Natural killer cell treated with Interleukin-12 subunit alpha and Interleukin-12 subunit beta and Interleukin-15 and Interleukin-18, amount 100 ng/mL, for 72 hours (primary cell): ENCODE data around the gene SOX6. TPM values are rescaled to one million over a fixed set of nuclear protein-coding genes. Genes with fewer than 3 reads are reported as not detected.

Experiments used
- ATAC-seq, 2 donors: fragments of 150-1000 bp; cut with Tn5 transposase in 1 of 2; sonication (Bioruptor Pico), chemical (Tn5 transposase) in 1 of 2; 2 replicates each; pipeline ENCODE4 v1.10.0; 2021
- DNase-seq: peaks from one replicate; pipeline ENCODE4 v3.0.0; 2022; ENCODE audit warnings: low spot score
- H3K27ac Mint-ChIP-seq, 2 donors: 1 replicate in 1 of 2; 2 replicates in 1 of 2; pipeline ENCODE4 v1.8.0; 2022; ENCODE audit warnings: mixed read lengths in 2 of 2, mild to moderate bottlenecking in 1 of 2, moderate library complexity in 1 of 2
- H3K27me3 Mint-ChIP-seq, 2 donors: 1 replicate in 1 of 2; 2 replicates in 1 of 2; pipeline ENCODE4 v1.8.0; 2022; ENCODE audit warnings: mixed read lengths in 2 of 2
- H3K36me3 Mint-ChIP-seq: one replicate; pipeline ENCODE4 v1.8.0; 2022; ENCODE audit warnings: mixed read lengths
- H3K4me1 Mint-ChIP-seq, 2 donors: 1 replicate in 1 of 2; 2 replicates in 1 of 2; pipeline ENCODE4 v1.8.0; 2022; ENCODE audit warnings: low read depth in 2 of 2, mixed read lengths in 2 of 2, mild to moderate bottlenecking in 1 of 2
- H3K4me3 Mint-ChIP-seq: one replicate; pipeline ENCODE4 v1.8.0; 2022; ENCODE audit warnings: mixed read lengths
- H3K9me3 Mint-ChIP-seq: 2 replicates; pipeline ENCODE4 v1.8.0; 2022; ENCODE audit warnings: mixed read lengths
- total RNA-seq, 2 donors: library from RNA; stranded (reverse); gene quantifications; one replicate each; pipeline ENCODE4 v1.2.3, GENCODE V29; 2022

Gene SOX6
- total RNA-seq, 2 donors from 2014 or later = not detected

DNA sequence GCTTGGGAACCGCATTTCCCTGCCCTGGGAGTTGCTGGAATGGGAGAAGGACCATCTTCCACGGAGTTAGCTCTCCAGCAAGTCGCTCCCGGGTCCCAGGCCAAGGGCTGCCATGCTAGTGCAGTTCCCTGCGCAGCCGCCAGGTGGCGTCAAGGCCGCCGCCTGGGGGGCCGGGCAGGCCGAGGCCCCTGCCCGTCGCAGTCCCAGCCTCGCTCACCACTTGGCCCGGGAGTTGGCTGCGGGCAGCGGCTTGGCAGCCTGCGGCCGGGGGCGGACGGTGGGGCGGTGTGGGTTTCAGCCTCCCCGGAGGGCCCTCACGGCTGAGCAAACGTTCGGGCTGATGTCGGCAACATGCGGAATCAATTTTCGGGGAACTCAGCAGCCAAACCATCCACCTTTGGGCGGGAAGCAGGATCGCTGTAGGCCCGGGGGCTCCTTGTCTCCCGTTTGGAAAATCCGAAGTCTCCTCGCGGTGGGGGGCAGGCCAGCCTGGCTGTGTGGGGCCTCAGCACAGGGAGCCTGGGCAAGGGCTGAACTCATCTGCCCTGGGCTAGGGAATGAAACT is 415.1 kb downstream of the SOX6 start:
- Mint-ChIP-seq H3K4me3 (no peak overlapping the region), H3K4me1 (no peaks in the 10 kb centered on the region), H3K36me3 (no peaks in the 10 kb centered on the region), H3K9me3 (peaks cover 6% of the 10 kb centered on the region), H3K27me3 (peaks cover 0 to 2% of the 10 kb centered on the region in 2 donors), H3K27ac (no peak overlapping the region)
- peak in 1 of 2 donors; percentile 25 for ATAC-seq
- no peak for DNase-seq

DNA sequence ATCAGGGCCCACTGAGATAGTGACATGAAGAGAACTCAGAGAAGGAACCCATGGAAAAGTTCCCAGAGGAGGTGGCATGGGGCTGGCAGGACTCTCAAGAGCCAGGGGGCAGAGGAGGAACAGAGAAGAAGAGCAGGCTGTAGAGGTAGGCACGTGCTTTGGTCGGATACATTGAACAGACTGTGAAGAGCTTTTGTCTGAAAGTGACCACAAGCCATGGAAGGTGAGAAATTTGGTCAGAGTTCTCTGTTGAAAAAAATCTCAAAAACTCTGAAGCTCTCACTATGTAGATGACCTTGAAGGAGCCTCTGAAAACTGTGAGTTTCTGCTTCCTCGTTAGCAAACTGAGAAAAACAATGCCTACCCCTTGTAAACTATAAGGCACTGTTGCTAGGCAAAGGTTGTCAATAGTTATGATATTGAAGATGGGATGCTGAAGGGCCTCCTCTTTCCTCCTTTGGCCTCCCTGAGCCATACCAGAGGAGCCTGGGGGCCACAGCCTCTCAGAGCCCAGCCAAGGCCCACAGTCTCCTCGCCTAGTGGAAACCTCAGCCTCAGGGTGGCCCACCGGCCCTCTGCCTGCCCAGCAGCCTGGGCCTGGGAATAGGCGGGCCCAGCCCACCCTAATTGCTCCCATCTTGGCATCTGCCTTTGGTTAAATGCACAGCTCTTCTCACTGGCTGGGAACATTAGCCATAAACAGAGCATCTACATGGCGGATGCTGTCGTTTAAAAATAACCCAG is 415.7 kb downstream of the SOX6 start:
- H3K36me3 Mint-ChIP-seq = no peaks in the 10 kb centered on the region
- no peak overlapping the region for H3K27ac Mint-ChIP-seq
- no peak for DNase-seq
- H3K4me1 Mint-ChIP-seq = no peaks in the 10 kb centered on the region
- H3K27me3 Mint-ChIP-seq = peaks cover 0 to 2% of the 10 kb centered on the region in 2 donors
- H3K9me3 Mint-ChIP-seq = peaks cover 6% of the 10 kb centered on the region
- no peak overlapping the region for H3K4me3 Mint-ChIP-seq
- no peak for ATAC-seq

DNA sequence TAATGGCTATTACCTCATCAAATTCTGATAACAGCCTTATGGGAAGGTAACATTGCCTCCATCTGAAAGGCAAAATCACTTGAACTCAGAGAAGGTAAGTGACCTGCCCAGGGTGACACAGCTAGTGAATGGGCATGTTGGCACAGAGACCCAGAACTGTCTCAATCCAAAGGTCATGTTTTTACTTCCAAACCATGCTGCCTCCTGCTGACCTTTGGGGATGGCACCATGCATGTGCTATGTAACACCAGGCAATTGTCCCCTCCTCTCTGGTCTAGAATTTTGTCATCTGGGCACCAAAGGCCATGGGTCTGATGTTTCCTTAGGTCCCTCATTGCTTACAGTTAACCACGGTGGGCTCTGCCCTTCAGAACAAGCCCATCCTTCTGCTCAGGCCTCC is 417.4 kb downstream of the SOX6 start:
- ATAC-seq = no peak
- no peak for DNase-seq
- H3K36me3 Mint-ChIP-seq = no peaks in the 10 kb centered on the region
- H3K27ac Mint-ChIP-seq = no peak overlapping the region
- peaks cover 0 to 2% of the 10 kb centered on the region in 2 donors for H3K27me3 Mint-ChIP-seq
- H3K4me1 Mint-ChIP-seq = no peaks in the 10 kb centered on the region
- H3K4me3 Mint-ChIP-seq = no peak overlapping the region
- H3K9me3 Mint-ChIP-seq = no peaks in the 10 kb centered on the region

DNA sequence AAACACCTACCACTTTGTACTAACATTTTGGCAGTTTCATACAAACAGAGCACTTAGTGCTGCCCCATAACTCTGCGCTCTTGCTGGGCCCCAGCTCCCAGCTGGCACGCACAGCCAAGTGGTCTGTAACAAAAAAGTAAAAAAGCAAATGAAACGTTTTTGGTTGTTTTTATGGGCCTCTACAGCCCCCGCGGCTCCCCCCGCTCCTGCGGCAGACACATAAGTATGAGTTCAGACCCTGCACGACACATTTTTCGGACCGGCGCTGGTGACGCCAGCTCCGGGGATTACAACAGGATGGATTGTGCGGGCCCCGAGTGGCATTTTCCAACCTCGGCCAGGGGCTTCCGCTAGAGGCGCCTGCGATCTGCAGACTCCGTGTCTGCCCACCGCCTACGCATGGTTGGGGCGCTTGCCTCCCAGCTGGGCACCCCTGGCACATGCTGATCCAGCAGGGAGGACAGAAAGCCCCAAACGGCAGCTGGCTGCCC is 418.2 kb downstream of the SOX6 start:
- H3K27ac Mint-ChIP-seq = no peak overlapping the region
- H3K9me3 Mint-ChIP-seq = peaks cover 2% of the 10 kb centered on the region
- no peaks in the 10 kb centered on the region for H3K36me3 Mint-ChIP-seq
- ATAC-seq (no peak), DNase-seq (no peak)
- peaks cover 0 to 2% of the 10 kb centered on the region in 2 donors for H3K27me3 Mint-ChIP-seq
- no peak overlapping the region for H3K4me3 Mint-ChIP-seq
- H3K4me1 Mint-ChIP-seq = no peaks in the 10 kb centered on the region

DNA sequence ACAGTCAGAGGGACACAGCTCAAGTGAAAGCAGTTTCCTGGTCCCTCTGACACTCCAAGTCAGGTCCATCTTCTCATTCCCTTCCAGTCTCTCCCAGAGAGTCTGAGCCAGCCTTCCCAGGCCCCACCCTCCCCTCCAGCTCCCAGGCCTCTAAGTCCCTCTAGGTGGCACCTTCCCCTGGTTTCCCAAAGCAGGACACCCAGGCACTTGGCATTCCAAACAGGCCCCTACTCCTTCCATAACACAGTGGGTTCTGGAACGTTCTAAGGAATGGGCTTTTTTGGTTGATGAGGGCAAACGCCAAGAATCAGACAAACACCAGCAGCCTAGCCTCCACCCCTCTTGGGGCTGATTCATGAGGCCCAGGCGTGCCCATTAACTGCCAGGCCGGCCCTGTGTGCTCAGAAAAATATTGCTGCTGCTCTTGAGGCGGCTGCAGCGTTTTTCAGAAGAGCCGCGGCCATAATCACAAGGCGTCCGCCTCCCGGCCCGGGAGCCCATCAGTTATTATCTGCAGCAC is 418.7 kb downstream of the SOX6 start:
- Mint-ChIP-seq H3K4me1 (no peaks in the 10 kb centered on the region), H3K9me3 (peaks cover 2% of the 10 kb centered on the region), H3K27me3 (peaks cover 0 to 2% of the 10 kb centered on the region in 2 donors), H3K4me3 (no peak overlapping the region), H3K27ac (no peak overlapping the region), H3K36me3 (no peaks in the 10 kb centered on the region)
- ATAC-seq = no peak
- no peak for DNase-seq

DNA sequence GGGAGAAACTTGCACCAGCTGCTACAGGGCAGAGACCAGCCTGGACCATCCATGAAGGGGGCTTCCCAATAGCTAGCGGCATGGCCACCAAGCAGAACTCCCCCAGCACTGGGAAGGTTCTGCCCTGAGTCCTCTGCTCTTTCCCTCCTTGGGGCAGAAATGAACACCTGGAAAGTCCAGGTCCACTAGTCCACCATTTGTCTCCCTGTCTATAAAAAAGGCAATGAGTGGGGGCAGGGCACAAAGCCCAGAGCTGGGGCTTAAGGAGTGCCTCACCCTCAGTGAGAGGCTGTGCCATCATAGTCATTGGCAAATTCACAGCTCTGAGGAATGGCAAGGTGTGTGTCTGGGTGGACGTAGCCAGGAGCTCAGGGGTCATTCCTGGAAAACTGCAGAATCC is 420.3 kb downstream of the SOX6 start:
- Mint-ChIP-seq H3K36me3 (no peaks in the 10 kb centered on the region), H3K27me3 (peaks cover 4 to 7% of the 10 kb centered on the region in 2 donors), H3K4me3 (no peak overlapping the region), H3K27ac (no peak overlapping the region), H3K9me3 (peaks cover 7% of the 10 kb centered on the region), H3K4me1 (no peaks in the 10 kb centered on the region)
- DNase-seq (no peak), ATAC-seq (peak in 1 of 2 donors; percentile 37)

DNA sequence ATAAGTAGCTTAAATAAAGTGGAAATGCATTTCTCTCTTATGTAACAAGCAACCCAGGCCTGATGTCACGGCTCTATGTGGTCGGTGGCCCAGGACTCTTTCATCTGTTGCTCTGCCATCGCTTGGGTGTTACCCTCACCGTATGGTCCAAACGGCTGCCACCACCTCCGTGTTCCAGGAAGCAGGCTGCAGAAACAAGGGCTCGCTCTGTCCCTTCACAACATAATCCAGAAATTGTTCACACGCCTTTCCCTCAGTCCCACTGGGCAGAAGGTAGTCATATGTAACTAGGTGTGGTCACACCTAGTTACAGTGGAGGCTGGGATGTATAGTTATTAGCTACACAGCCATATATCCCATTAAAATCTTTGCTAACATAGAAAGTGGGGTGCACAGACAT is 421.0 kb downstream of the SOX6 start:
- H3K4me3 Mint-ChIP-seq = no peak overlapping the region
- ATAC-seq = no peak
- no peaks in the 10 kb centered on the region for H3K36me3 Mint-ChIP-seq
- H3K4me1 Mint-ChIP-seq = no peaks in the 10 kb centered on the region
- H3K27ac Mint-ChIP-seq = no peak overlapping the region
- no peak for DNase-seq
- peaks cover 4 to 7% of the 10 kb centered on the region in 2 donors for H3K27me3 Mint-ChIP-seq
- peaks cover 7% of the 10 kb centered on the region for H3K9me3 Mint-ChIP-seq

DNA sequence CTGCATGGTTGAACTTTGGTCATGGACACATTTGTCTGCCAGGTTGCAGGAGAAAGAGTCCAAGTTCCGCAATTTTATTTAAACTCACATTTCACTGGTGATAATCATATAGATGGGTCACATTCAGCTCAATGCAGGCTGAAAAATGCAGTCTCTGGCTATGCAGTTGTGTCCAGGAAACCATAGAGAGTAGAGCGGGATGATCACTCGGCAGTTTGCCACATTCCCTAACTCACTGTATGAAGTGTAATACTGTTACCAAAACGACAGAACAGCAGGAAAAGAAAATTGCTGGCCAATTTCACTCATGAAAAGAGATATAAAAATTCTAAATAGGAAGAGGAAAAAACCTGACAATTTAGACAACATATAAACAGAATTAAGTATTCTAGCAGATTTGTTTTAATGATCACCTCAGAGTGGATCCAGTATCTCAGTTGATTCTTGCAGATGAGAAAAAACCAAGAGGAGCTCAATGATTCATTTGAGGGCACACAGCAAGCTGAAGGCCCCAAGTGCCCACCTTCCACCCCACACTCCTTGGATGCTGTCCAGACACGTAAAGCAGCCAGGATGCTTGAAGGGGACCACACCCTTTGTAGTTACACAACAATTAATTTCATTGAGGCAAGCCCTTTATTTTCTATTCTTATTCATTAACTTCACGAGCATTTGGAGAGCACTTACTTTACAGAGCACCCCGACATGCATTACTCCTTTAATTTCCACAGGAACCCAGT is 422.3 kb downstream of the SOX6 start:
- Mint-ChIP-seq H3K4me3 (no peak overlapping the region), H3K4me1 (no peaks in the 10 kb centered on the region), H3K36me3 (no peaks in the 10 kb centered on the region), H3K27me3 (peaks cover 4 to 7% of the 10 kb centered on the region in 2 donors), H3K9me3 (peaks cover 7% of the 10 kb centered on the region), H3K27ac (no peak overlapping the region)
- ATAC-seq (no peak), DNase-seq (no peak)

DNA sequence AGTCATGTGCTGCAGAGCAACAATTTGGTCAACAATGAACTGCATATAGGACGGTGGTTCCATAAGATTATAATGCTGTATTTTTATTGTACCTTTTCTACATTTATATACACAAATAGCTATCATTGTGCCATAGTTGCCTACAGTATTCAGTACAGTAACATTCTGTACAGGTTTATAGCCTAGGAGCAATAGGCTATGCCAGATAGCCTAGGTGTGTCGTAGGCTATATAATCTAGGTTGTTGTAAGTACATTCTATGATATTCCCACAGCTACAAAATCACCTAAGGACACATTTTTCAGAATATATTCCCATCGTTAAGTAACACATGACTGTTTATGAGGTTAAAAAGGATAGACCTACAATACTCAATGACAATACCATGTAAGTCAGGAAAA is 423.9 kb downstream of the SOX6 start:
- Mint-ChIP-seq H3K4me1 (no peaks in the 10 kb centered on the region), H3K36me3 (no peaks in the 10 kb centered on the region), H3K4me3 (no peak overlapping the region), H3K27ac (no peak overlapping the region), H3K9me3 (peaks cover 7% of the 10 kb centered on the region), H3K27me3 (peaks cover 4 to 7% of the 10 kb centered on the region in 2 donors)
- DNase-seq (no peak), ATAC-seq (no peak)

DNA sequence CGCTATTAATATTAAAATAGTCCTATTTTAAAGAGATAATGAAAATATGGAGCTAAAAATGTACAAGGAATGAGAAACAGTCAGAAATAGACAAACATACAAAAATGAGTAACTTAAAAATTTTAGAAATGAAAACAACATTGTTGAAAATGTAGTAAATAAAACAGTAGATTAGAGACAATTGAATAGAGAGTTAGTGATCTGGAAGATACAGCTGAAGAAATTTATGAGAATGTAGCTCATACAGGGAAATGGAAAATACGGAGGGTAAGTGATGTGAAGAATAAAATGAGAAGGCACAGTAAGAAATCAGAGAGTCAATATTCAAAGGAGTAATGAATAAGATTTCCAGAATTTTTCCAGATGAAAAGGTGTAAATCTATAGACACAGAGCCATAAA is 424.8 kb downstream of the SOX6 start:
- Mint-ChIP-seq H3K4me3 (no peak overlapping the region), H3K9me3 (peaks cover 7% of the 10 kb centered on the region), H3K27me3 (peaks cover 4 to 7% of the 10 kb centered on the region in 2 donors), H3K27ac (no peak overlapping the region), H3K4me1 (no peaks in the 10 kb centered on the region), H3K36me3 (no peaks in the 10 kb centered on the region)
- no peak for ATAC-seq
- no peak for DNase-seq

DNA sequence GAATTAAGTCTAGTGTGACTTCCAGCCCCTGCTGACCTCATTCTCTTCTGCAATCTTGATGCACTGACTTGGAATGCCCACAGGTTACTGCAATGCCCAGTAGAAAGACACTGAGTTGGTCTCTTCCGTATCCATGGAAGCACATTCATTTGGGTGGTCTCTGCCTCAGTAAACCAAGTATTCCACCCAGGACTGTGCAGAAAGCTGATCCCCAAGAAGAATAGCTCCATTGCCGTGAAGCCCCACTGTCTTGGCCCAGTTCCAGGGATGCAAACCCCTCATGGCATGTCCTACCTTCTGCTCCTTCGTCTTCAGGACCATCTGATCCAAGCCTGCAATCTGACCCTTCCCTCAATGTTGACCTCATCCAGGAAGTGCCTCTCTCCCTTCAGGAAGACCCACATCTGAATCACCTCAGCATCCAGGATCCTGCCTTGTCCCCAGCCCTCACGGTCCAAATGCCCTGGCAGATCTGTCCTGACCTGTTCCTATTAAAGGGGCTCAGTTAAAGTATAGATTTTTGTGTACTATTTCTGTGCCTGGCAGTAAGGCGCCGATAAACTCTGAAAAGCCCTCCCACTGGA is 425.8 kb downstream of the SOX6 start:
- DNase-seq = no peak
- no peak for ATAC-seq
- Mint-ChIP-seq H3K27me3 (peaks cover 4 to 7% of the 10 kb centered on the region in 2 donors), H3K4me3 (no peak overlapping the region), H3K36me3 (no peaks in the 10 kb centered on the region), H3K4me1 (no peaks in the 10 kb centered on the region), H3K9me3 (peaks cover 7% of the 10 kb centered on the region), H3K27ac (no peak overlapping the region)

DNA sequence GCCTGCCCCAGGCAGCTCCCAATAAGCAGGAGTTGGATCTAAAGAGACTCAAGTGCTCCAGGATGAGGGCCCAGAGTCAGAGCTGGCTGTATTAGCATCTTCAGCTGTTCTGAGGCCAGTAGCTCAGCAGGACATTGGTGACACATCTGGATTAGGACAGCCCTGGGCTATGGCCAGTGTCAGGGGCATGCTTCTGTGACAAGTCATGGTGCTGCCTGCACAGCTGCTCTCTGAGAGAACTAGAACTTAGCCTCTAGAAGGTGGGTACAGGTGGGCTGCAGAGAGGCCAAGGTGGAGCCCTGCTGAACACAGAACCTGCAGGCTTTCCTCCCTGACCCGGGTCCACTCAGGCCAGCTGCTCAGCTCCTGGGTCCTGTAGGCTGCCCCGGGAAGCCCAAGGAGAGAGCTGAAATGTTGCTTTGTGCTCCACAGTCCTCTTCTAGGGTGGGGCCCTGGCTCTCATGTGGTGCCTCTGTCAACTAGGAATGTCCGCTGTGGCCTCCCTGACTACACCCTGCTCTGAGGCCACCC is 426.9 kb downstream of the SOX6 start:
- peak; percentile 20 to 52 for ATAC-seq
- Mint-ChIP-seq H3K9me3 (peaks cover 7% of the 10 kb centered on the region), H3K4me3 (no peak overlapping the region), H3K27ac (no peak overlapping the region), H3K4me1 (no peaks in the 10 kb centered on the region), H3K27me3 (peaks cover 4 to 7% of the 10 kb centered on the region in 2 donors), H3K36me3 (no peaks in the 10 kb centered on the region)
- DNase-seq = no peak

DNA sequence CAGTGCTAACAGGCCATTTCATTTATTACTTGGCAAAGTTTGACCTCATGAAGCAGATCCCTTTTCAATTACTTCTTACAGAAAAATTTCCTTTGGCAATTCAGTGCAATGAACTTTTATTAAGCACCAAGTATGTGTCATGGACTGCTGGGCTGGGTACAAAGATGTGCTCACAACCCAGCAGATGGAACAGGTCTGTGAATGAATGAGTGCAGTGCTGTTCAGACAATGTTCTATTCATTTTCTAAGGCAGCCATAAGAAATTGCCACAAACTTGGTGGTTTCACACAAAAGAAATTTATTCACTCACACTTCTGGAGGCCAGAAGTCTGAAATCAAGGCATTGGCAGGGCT is 428.5 kb downstream of the SOX6 start:
- H3K4me3 Mint-ChIP-seq = no peak overlapping the region
- ATAC-seq = no peak

More for the DNA sequence above, 428.5 kb downstream of the SOX6 start:
- no peaks in the 10 kb centered on the region for H3K36me3 Mint-ChIP-seq
- no peak overlapping the region for H3K27ac Mint-ChIP-seq
- H3K27me3 Mint-ChIP-seq = peaks cover 4 to 7% of the 10 kb centered on the region in 2 donors
- no peaks in the 10 kb centered on the region for H3K4me1 Mint-ChIP-seq
- peaks cover 5% of the 10 kb centered on the region for H3K9me3 Mint-ChIP-seq
- no peak for DNase-seq
